GM21423 (cell line): ENCODE data around the gene AIFM2.
"Not testable (repeated sequence)": the region's sequence is repeated elsewhere in the genome, so short reads cannot be mapped to it uniquely, and the experiment has no call there.

ENCODE experiments used
- ATAC-seq: cut with Tn5 transposase; IDR thresholded peaks from one replicate; pipeline ENCODE4 v1.9.1; 2021; ENCODE audit warnings: mild to moderate bottlenecking, moderate library complexity; ENCODE audit not compliant: unreplicated experiment

AIFM2 gene

GRCh38 chr10:70132098-70133029 lies at the start of gene AIFM2:
Gene AIFM2, minus strand, starts transcription at chr10:70132825. Its CDS starts 8,741 bp downstream, at chr10:70124084.
- ATAC-seq, result peak; percentile 70

DNA sequence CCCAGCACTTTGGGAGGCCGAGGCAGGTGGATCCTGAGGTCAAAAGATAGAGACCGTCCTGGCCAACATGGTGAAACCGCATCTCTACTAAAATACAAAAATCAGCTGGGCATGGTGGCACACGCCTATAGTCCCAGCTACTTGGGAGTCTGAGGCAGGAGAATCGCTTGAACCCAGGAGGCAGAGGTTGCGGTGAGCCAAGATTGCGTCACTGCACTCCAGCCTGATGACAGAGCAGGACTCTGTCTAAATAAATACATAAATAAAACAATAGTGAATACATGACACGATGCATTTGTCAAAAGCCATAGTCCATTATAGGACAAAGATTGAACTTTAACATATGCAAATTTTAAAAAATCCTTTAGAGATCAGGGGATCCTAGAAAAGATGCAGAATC lies 46.6 kb upstream of the AIFM2 start:
- not testable (repeated sequence) for ATAC-seq

DNA sequence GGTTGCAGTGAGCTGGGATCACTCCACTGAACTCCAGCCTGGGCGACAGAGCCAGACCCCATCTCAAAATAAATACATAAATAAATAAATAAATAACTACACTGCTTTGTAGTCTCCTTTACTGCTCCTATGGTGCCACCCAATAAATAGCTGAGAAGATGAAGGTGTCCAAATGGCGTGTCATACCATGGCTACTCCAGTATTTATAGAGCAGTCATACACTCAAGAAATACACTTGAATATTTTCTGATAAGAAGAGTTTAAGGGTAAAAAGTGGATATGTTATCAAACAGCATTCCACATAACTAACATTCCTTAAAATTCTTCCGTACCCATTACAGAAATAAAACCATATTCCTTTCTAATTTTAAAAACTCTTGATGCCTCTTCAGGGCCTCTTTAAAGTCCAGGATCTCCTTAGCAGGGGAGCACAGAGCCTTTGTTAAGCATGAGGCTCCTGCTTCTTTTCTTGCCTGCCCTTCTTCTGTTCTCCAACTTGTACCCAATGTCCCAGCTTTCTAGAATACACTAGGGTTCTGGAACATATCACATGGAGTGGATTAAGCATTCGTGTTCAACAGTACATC lies 45.6 kb upstream of the AIFM2 start:
- no peak for ATAC-seq

DNA sequence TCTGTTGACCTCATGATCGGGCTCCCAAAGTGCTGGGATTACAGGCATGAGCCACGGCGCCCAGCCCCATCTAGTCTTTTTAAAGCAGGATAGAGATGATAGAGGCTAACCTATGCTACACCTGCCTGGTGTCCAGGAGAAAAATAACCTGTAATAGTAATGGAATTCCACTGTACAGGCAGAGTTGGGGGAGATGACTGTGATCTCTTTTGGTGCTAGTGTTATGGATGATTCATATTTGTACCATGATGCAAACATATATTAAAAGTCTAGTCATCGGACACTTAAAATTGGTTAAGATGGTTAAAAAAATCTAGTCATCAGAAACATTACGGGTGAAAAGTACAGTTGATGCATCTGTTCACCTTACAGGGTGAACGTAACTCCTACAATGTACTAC lies 43.8 kb upstream of the AIFM2 start:
- ATAC-seq, result no peak

DNA sequence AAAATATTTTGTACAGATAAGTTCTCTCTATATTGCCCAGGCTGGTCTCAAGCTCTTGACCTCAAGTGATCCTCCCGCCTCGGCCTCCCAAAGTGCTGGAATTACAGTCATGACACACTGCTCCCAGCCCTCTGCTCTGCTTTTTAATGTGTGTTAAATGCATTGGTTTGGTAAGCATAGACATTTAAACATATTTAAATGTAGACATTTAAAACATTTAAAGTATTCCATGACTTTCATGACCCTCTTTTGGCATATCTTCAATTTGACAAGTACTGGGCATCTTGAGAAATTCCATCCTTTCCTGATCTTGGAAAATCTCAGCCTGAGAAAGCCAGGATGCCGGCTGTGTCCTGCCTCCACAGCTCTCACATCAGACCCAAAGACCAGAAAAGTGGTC lies 42.9 kb upstream of the AIFM2 start:
- ATAC-seq, result no peak

DNA sequence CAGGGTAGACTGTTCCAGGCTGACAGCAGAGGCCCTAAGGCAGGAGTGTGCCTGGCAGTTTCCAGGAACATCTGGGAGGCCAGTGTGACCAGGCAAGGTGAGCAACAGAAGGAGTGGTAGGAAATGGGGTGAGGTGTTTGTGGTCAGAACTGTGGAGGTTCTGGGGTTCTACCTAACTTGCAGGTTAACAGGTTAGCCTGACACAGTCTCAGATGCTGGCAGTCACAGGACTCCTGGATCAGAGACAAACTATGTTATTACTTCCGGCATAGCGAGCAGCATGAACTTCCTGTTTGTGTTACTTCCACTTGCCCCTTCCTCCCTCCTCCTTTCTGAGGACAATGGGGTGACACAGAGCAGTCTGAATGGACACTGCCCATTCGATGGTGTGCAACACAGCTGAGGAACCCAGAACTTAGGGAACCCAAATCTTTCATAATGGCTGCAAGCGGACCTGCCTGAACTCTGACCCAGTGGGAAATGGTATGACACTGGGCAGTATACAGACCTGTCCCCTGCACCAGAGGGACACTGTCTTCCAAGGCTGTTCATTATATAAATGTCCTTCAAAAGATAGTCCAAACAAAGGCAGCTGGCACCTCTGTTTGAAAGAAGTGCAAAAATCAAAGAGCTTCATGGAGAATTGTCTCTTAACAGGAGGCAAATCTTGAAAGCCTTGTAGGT lies 41.6 kb upstream of the AIFM2 start:
- no peak for ATAC-seq

GRCh38 chr10:70169649-70170364 lies 37.2 kb upstream of the AIFM2 start:
- no peak for ATAC-seq

DNA sequence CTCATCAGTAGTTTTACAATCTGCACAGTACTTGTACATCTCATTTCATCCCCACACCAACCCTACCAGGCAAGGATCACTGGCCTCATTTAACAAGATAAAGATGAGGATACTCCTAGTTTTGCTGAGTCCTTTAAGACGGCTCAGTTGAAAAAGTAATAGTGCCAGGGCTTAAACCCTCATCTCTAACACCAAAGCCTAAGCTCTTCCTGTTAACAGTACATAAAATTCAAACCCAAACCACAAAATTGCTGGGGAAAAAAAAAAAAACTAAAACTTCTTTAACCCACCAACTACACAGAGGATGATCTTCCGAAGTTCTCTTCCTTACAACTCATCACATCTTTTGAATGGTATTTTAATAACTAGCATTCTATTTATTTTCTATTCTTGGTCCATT lies 36.4 kb upstream of the AIFM2 start:
- ATAC-seq, result no peak

GRCh38 chr10:70167246-70167645 lies 34.6 kb upstream of the AIFM2 start:
- no peak for ATAC-seq

GRCh38 chr10:70166394-70166793 lies 33.8 kb upstream of the AIFM2 start:
- no peak for ATAC-seq

DNA sequence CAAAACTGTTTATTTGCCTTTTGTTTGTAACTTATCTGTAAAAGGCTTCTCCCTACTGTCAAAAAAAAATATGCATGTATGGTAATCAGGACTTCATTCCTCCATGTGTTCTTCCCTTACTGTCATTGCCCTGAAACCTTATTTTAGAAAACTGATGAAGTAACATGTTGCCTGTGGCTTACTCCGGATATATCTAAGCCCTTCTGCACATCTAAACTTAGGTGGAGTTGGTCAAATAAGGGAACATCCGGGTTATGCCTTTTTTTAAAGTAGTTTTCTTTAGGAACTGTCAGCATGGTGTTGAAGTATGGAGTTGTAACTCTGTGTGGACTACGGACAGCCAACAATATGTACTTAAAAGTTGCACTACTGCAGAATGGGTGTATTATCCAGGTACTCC lies 31.5 kb upstream of the AIFM2 start:
- ATAC-seq, result no peak

DNA sequence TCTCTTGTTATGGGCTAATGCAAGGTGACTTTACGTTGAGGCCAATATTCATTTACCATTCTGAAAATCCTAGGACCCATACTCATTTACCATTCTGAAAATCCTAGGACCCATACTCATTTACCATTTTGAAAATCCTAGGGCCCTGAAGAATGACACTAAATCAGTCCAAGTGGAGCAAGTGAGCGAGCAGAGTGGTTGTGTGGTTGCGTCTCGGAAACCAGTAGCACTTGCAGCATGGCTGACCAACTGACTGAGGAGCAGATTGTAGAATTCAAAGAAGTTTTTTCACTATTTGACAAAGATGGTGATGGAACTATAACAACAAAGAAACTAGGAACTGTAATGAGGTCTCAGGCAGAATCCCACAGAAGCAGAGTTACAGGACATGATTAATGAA lies 30.8 kb upstream of the AIFM2 start:
- ATAC-seq, result no peak

GRCh38 chr10:70162892-70163201 lies 30.2 kb upstream of the AIFM2 start:
- peak; percentile 84 for ATAC-seq

DNA sequence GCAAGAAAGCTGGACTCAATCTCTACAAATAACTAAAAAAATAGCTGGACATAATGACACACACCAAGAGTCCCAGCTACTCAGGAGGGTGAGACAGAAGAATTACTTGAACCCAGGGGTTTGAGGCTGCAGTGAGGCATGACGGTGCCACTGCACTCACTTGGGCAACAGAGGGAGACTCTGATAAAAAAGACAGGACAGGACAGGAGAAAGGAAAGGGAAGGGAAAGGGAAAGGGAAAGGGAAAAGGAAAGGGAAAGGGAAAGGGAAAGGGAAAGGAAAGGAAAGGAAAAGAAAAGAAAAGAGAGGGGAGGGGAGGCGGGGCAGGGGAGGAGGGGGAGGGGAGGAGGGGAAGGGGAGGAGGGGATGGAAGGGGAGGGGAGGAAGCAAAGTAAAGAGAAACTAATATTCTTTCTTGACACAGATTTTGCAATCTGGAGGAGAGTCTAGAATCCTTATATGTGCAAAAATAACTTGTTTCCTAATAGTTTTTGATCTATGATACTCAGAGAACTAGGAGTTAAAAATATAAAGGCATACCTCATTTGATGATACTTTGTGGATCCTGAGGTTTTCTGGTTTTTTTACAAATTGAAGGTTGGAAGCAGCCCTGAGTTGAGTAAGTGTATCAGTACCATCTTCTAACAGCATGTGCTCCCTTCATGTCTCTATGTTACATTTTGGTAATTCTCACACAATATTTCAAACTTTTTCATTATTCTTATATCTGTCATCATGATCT lies 29.7 kb upstream of the AIFM2 start:
- ATAC-seq, result peak; percentile 8

GRCh38 chr10:70160798-70161197 lies 28.2 kb upstream of the AIFM2 start:
- no peak for ATAC-seq

- not testable (repeated sequence) for ATAC-seq
These were observed 26.7 kb upstream of the AIFM2 start for GRCh38 chr10:70159366-70159765.

DNA sequence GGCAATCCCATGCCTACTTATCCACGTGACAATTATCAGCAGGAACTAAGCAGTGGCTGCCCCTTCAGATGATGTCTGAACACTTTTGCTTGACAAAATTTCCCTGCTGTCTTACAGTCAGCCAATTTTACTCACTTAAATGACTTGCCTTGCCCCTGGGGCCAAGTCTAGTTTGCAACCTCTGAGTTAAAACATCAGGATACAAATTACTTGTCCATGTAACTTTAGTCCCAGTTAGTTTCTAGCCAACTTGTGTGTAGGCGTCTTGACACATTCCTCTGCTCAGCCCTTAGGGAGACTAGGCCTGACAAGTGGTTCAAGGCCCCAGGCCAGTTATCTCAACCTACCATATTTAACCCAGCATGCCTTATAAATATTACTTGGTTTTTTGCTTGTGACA lies 25.5 kb upstream of the AIFM2 start:
- no peak for ATAC-seq

DNA sequence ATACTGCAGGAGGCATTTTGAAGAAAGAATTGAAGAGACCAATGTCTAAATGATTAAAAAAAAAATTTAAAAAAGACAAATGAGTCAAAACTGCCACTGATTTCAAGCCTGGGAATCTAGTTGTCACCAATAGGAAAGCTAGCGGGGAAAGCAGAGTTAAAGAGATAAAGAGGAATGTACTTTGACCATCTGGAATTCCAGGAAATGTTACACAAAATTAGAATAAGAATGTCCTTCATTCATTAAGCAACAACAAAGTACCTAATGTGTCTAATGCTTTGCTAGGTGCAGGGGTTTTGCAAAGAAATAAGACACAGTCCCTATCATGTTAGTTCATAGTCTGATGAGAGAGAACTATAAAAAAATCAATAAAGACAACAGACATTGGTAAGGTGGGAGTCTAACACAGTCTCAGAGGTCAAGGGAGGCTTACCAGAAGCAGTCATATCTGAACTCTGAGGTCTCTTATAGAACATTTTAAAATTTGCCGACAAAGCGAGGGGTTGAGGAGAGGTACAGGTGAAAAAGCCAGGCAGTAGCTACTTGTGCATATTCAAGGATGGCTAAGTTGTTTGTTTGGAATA lies 22.7 kb upstream of the AIFM2 start:
- no peak for ATAC-seq

DNA sequence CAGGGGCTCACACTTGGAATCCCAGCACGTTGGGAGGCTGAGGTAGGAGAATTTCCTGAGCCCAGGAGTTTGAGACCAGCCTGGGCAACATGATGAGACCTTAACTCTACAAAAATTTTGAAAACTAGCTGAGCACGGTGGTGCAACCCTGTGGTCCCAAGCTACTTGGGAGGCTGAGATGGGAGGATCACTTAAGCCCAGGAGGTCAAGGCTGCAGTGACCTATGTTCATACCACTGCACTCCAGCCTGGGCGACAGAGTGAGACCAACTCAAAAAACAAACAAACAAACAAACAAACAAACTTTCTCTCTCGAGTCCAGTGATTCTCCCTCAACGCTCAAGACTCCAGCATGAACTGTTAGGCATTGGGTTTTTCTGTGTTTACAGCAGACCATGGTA lies 15.9 kb upstream of the AIFM2 start:
- no peak for ATAC-seq

DNA sequence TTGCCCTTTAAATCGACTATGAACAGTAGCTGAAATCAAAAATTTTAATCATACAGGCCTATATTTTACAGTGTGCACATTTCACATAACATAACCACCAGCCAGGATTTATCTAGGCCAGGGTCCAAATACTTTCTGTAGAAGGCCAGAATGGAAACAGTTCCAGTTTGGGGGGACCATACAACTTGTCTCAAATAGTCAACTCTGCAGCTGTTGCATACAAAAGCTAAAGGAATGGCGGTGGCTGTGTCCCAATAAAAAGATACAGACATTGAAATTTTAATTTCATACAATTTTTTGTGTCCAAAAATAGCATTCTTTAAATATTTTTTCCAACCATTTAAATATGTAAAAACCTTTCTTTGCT lies 14.6 kb upstream of the AIFM2 start:
- ATAC-seq, result no peak
